ENCODE results near the gene CDKAL1.

Gene CDKAL1

GRCh38 chr6:21100991-21101390 is 566.7 kb downstream of the CDKAL1 start:
- no peak overlapping the region for H3K4me3 ChIP-seq
- TF ChIP-seq CTCF (IDR thresholded peaks at IDR 0.05) = no peak
- no peak for DNase-seq (ENCODE audit: low spot score)
- no peak overlapping the region for H3K27ac ChIP-seq

GRCh38 chr6:21101694-21102093 is 567.4 kb downstream of the CDKAL1 start:
- no peak overlapping the region for H3K4me3 ChIP-seq
- no peak overlapping the region for H3K27ac ChIP-seq
- TF ChIP-seq CTCF (IDR thresholded peaks at IDR 0.05) = no peak
- no peak for DNase-seq (ENCODE audit: low spot score)

- no peak overlapping the region for H3K4me3 ChIP-seq
- no peak for DNase-seq (ENCODE audit: low spot score)
- H3K27ac ChIP-seq = no peak overlapping the region
- TF ChIP-seq CTCF (IDR thresholded peaks at IDR 0.05) = no peak
Measured at GRCh38 chr6:21102201-21102600, 567.9 kb downstream of the CDKAL1 start.

- no peak for TF ChIP-seq CTCF (IDR thresholded peaks at IDR 0.05)
- no peak for DNase-seq (ENCODE audit: low spot score)
- H3K4me3 ChIP-seq = no peak overlapping the region
- no peak overlapping the region for H3K27ac ChIP-seq
Measured at GRCh38 chr6:21102624-21103023, 568.4 kb downstream of the CDKAL1 start.

GRCh38 chr6:21103626-21104224 is 569.5 kb downstream of the CDKAL1 start:
- no peak overlapping the region for H3K4me3 ChIP-seq
- no peak overlapping the region for H3K27ac ChIP-seq
- TF ChIP-seq CTCF (IDR thresholded peaks at IDR 0.05) = no peak
- no peak for DNase-seq (ENCODE audit: low spot score)

GRCh38 chr6:21104288-21104687 is 570.0 kb downstream of the CDKAL1 start:
- no peak for TF ChIP-seq CTCF (IDR thresholded peaks at IDR 0.05)
- H3K27ac ChIP-seq = no peak overlapping the region
- H3K4me3 ChIP-seq = no peak overlapping the region
- DNase-seq (ENCODE audit: low spot score) = no peak

GRCh38 chr6:21107796-21108195 is 573.5 kb downstream of the CDKAL1 start:
- no peak for TF ChIP-seq CTCF (IDR thresholded peaks at IDR 0.05)
- no peak overlapping the region for H3K27ac ChIP-seq
- H3K4me3 ChIP-seq = no peak overlapping the region
- DNase-seq (ENCODE audit: low spot score) = no peak

Data from coronary artery (tissue), 2 donors.